Neural progenitor cell (in vitro differentiated cells): Measurements from ENCODE around the gene MAN2B2. TPM values are rescaled to one million over a fixed set of nuclear protein-coding genes. Genes with fewer than 3 reads are reported as not detected.

Experiments used
- DNase-seq: peaks from one replicate; pipeline ENCODE4 v3.0.0-alpha.2; 2016; ENCODE audit warnings: low spot score
- H2AFZ ChIP-seq: fragments of 200-600 bp; sonication (generic); replicated peaks from 2 replicates; pipeline ENCODE4 v1.6.1; 2016; ENCODE audit warnings: antibody characterized with exemption
- H3F3A ChIP-seq: fragments of 200-600 bp; sonication (generic); 2 replicates; pipeline ENCODE4 v1.6.1; 2016; ENCODE audit warnings: antibody characterized with exemption, low read depth
- H3K27ac ChIP-seq: fragments of 200-600 bp; sonication (generic); 2 replicates; pipeline ENCODE4 v1.5.1; 2016; ENCODE audit warnings: mild to moderate bottlenecking
- H3K27me3 ChIP-seq: fragments of 200-600 bp; sonication (generic); 2 replicates; pipeline ENCODE4 v1.6.1; 2016; ENCODE audit warnings: mild to moderate bottlenecking, moderate library complexity
- H3K36me3 ChIP-seq: fragments of 200-600 bp; sonication (generic); 2 replicates; pipeline ENCODE4 v1.5.1; 2016
- H3K4me1 ChIP-seq: fragments of 200-600 bp; sonication (generic); 2 replicates; pipeline ENCODE4 v1.6.1; 2016; ENCODE audit warnings: mixed run types
- H3K4me2 ChIP-seq: fragments of 200-600 bp; sonication (generic); 2 replicates; pipeline ENCODE4 v1.6.1; 2016
- H3K4me3 ChIP-seq: fragments of 200-600 bp; sonication (generic); 2 replicates; pipeline ENCODE4 v1.5.1; 2016
- H3K79me2 ChIP-seq: fragments of 200-600 bp; sonication (generic); 2 replicates; pipeline ENCODE4 v1.6.1; 2016; ENCODE audit warnings: low read depth
- H3K9ac ChIP-seq: fragments of 200-600 bp; sonication (generic); 2 replicates; pipeline ENCODE4 v1.6.1; 2016
- H3K9me3 ChIP-seq: fragments of 200-600 bp; sonication (generic); 2 replicates; pipeline ENCODE4 v1.5.1; 2016; ENCODE audit warnings: low read depth
- H4K20me1 ChIP-seq: fragments of 200-600 bp; sonication (generic); 2 replicates; pipeline ENCODE4 v1.6.1; 2016; ENCODE audit warnings: low read depth
- H3K27ac Mint-ChIP-seq: 3 replicates; pipeline ENCODE4 v1.8.0; 2021; ENCODE audit warnings: mixed read lengths
- H3K27me3 Mint-ChIP-seq: 2 replicates; pipeline ENCODE4 v1.8.0; 2022; ENCODE audit warnings: low read depth, mild to moderate bottlenecking, inconsistent platforms, moderate library complexity, mixed read lengths; ENCODE audit not compliant: insufficient read depth
- H3K36me3 Mint-ChIP-seq: 3 replicates; pipeline ENCODE4 v1.8.0; 2021; ENCODE audit warnings: mixed read lengths
- H3K4me1 Mint-ChIP-seq: 3 replicates; pipeline ENCODE4 v1.8.0; 2021; ENCODE audit warnings: mixed read lengths
- H3K4me3 Mint-ChIP-seq: 3 replicates; pipeline ENCODE4 v1.8.0; 2021; ENCODE audit warnings: mild to moderate bottlenecking, moderate library complexity, mixed read lengths
- H3K9me3 Mint-ChIP-seq: 3 replicates; pipeline ENCODE4 v1.8.0; 2020; ENCODE audit warnings: mixed read lengths
- CTCF ChIP-seq: fragments of 200-600 bp; sonication (generic); IDR thresholded peaks from 2 replicates; pipeline ENCODE4 v1.5.1; 2017; ENCODE audit warnings: antibody characterized with exemption, mild to moderate bottlenecking
- EZH2 ChIP-seq: fragments of 200-600 bp; sonication (generic); IDR thresholded peaks from 2 replicates; pipeline ENCODE4 v1.6.1; 2017; ENCODE audit warnings: antibody characterized with exemption, mild to moderate bottlenecking, moderate library complexity
- EZH2phosphoT487 ChIP-seq: fragments of 200-600 bp; sonication (generic); IDR thresholded peaks from 2 replicates; pipeline ENCODE4 v1.6.1; 2017; ENCODE audit warnings: antibody characterized with exemption
- total RNA-seq: library from RNA; depleted of rRNA; stranded (reverse); fragments of >200 nt; gene quantifications from 2 replicates; pipeline ENCODE4 v1.2.3, GENCODE V29; 2015; ENCODE audit warnings: low replicate concordance

The MAN2B2 gene
- total RNA-seq, 1 donor from 2014 or later = 2.7 TPM

GRCh38 chr4:6542951-6543350, 32.0 kb upstream of the MAN2B2 start:
- DNase-seq = no peak
- no peaks in the 10 kb centered on the region for H3K9me3 ChIP-seq
- Mint-ChIP-seq H3K4me3 (no peak overlapping the region), H3K27me3 (peaks cover 20% of the 10 kb centered on the region), H3K36me3 (no peaks in the 10 kb centered on the region), H3K9me3 (no peaks in the 10 kb centered on the region), H3K27ac (no peak overlapping the region), H3K4me1 (no peaks in the 10 kb centered on the region)
- no peaks in the 10 kb centered on the region for H3K36me3 ChIP-seq
- no peak overlapping the region for H3K27ac ChIP-seq
- H3K27me3 ChIP-seq = peaks cover 27% of the 10 kb centered on the region
- H3K4me2 ChIP-seq = no peak overlapping the region
- no peak overlapping the region for H3K9ac ChIP-seq
- no peaks in the 10 kb centered on the region for H3K4me1 ChIP-seq
- H2AFZ ChIP-seq = no peak overlapping the region
- no peak for TF ChIP-seq CTCF
- no peak overlapping the region for H3K4me3 ChIP-seq
- no peaks in the 10 kb centered on the region for H3F3A ChIP-seq
- peaks cover 5% of the 10 kb centered on the region for H4K20me1 ChIP-seq
- H3K79me2 ChIP-seq = no peaks in the 10 kb centered on the region

GRCh38 chr4:6546091-6546490, 28.9 kb upstream of the MAN2B2 start:
- no peaks in the 10 kb centered on the region for H3K36me3 ChIP-seq
- peaks cover 46% of the 10 kb centered on the region for H3K27me3 ChIP-seq
- no peak overlapping the region for H2AFZ ChIP-seq
- Mint-ChIP-seq H3K27me3 (peaks cover 21% of the 10 kb centered on the region), H3K9me3 (no peaks in the 10 kb centered on the region), H3K4me3 (no peak overlapping the region), H3K36me3 (no peaks in the 10 kb centered on the region), H3K4me1 (no peaks in the 10 kb centered on the region), H3K27ac (no peak overlapping the region)
- TF ChIP-seq EZH2 = no peak
- no peak for TF ChIP-seq CTCF
- TF ChIP-seq EZH2phosphoT487 = no peak
- H3K4me3 ChIP-seq = no peak overlapping the region
- no peaks in the 10 kb centered on the region for H3F3A ChIP-seq
- H3K27ac ChIP-seq = no peak overlapping the region
- H3K4me1 ChIP-seq = no peaks in the 10 kb centered on the region
- no peaks in the 10 kb centered on the region for H3K9me3 ChIP-seq
- H3K4me2 ChIP-seq = no peak overlapping the region
- peaks cover 12% of the 10 kb centered on the region for H4K20me1 ChIP-seq
- H3K9ac ChIP-seq = no peak overlapping the region
- no peak for DNase-seq
- no peaks in the 10 kb centered on the region for H3K79me2 ChIP-seq

- Histone ChIP-seq H2AFZ (no peak overlapping the region), H3K4me2 (no peak overlapping the region), H3K27me3 (peaks cover 54% of the 10 kb centered on the region), H3K4me1 (no peaks in the 10 kb centered on the region), H3K36me3 (no peaks in the 10 kb centered on the region), H4K20me1 (peaks cover 12% of the 10 kb centered on the region), H3K79me2 (no peaks in the 10 kb centered on the region), H3F3A (no peaks in the 10 kb centered on the region), H3K4me3 (no peak overlapping the region), H3K27ac (no peak overlapping the region), H3K9ac (no peak overlapping the region), H3K9me3 (no peaks in the 10 kb centered on the region)
- Mint-ChIP-seq H3K9me3 (no peaks in the 10 kb centered on the region), H3K27ac (no peak overlapping the region), H3K27me3 (peaks cover 19% of the 10 kb centered on the region), H3K4me3 (no peak overlapping the region), H3K36me3 (no peaks in the 10 kb centered on the region), H3K4me1 (no peaks in the 10 kb centered on the region)
- peak; percentile 93 for DNase-seq
- TF ChIP-seq EZH2phosphoT487 = no peak
- TF ChIP-seq CTCF = peak; percentile 99
- TF ChIP-seq EZH2 = no peak
Measured at GRCh38 chr4:6546681-6547447, 28.1 kb upstream of the MAN2B2 start.
